ENCODE data around the gene PCDHA10. TPM values are rescaled to one million over a fixed set of nuclear protein-coding genes. Genes with fewer than 3 reads are reported as not detected.

Gene PCDHA10
- polyA plus RNA-seq, 1 of the 3 experiments (the other 2 are of a cell fraction): 0.02 TPM

DNA sequence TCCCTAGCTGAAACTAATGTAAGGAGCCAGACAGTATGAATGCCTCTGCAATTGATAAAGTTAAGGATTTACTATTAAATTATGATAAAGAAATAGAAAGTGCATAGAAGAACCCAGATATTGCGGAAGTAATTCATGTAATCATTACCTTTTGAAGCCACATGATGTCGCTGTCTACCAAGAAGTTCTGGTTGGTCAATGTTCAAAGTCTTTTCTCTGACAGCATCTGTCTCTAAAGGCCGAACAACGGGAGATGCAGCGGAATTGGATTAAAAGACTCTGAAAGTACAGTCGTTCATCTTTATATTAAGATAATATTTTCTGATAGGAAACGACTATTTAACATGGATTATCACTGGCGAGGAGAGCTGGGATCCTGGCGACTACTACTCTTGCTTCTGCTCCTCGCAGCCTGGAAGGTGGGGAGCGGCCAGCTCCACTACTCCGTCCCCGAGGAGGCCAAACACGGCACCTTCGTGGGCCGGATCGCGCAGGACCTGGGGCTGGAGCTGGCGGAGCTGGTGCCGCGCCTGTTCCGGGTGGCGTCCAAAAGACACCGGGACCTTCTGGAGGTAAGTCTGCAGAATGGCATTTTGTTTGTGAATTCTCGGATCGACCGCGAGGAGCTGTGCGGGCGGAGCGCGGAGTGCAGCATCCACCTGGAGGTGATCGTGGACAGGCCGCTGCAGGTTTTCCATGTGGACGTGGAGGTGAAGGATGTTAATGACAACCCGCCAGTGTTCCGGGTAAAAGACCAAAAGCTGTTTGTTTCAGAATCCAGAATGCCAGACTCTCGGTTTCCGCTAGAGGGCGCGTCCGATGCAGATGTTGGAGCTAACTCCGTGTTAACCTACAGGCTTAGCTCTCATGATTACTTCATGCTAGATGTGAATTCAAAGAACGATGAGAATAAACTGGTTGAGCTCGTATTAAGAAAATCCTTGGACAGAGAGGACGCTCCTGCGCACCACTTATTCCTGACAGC is 14.4 kb upstream of the PCDHA10 start, which contains the start of gene PCDHA8 (continued):
- TF ChIP-seq PBX3 (IDR thresholded peaks at IDR 0.05) (no peak), SMC3 (IDR thresholded peaks at IDR 0.05; ENCODE audit: low read depth, low read length) (peak; percentile 65), RCOR1 (IDR thresholded peaks at IDR 0.05; ENCODE audit: low read length) (peak; percentile 43; the same call in 1 of the 2 replicates), RAD21 (IDR thresholded peaks at IDR 0.05; ENCODE audit: low read length) (peak; percentile 92), FOSL2 (IDR thresholded peaks at IDR 0.05; ENCODE audit: borderline replicate concordance, low read depth) (no peak), TCF12 (IDR thresholded peaks at IDR 0.05) (no peak), ELF1 (IDR thresholded peaks at IDR 0.05) (peak; percentile 75), CHD2 (IDR thresholded peaks at IDR 0.05; ENCODE audit: low read length, partially characterized antibody) (peak; percentile 27), FOXJ3 (CRISPR knock-in tag; IDR thresholded peaks at IDR 0.05) (no peak), MEF2A (IDR thresholded peaks at IDR 0.05; ENCODE audit: borderline replicate concordance, low read depth) (no peak), JUND (IDR thresholded peaks at IDR 0.05) (no peak), MXI1 (IDR thresholded peaks at IDR 0.05; ENCODE audit: low read depth, low read length) (peak; percentile 65), TAF1 (IDR thresholded peaks at IDR 0.05; ENCODE audit: borderline replicate concordance, low read depth, low read length) (no peak), NFIC (IDR thresholded peaks at IDR 0.05; ENCODE audit: borderline replicate concordance) (no peak), EP300 (IDR thresholded peaks at IDR 0.05; ENCODE audit: borderline replicate concordance in 1 of 2, low read depth in 1 of 2, low read length in 1 of 2) (no peak)
- TF ChIP-seq, protein P1, sequence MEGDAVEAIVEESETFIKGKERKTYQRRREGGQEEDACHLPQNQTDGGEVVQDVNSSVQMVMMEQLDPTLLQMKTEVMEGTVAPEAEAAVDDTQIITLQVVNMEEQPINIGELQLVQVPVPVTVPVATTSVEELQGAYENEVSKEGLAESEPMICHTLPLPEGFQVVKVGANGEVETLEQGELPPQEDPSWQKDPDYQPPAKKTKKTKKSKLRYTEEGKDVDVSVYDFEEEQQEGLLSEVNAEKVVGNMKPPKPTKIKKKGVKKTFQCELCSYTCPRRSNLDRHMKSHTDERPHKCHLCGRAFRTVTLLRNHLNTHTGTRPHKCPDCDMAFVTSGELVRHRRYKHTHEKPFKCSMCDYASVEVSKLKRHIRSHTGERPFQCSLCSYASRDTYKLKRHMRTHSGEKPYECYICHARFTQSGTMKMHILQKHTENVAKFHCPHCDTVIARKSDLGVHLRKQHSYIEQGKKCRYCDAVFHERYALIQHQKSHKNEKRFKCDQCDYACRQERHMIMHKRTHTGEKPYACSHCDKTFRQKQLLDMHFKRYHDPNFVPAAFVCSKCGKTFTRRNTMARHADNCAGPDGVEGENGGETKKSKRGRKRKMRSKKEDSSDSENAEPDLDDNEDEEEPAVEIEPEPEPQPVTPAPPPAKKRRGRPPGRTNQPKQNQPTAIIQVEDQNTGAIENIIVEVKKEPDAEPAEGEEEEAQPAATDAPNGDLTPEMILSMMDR (IDR thresholded peaks at IDR 0.05): peak; percentile 87
- TF ChIP-seq, protein P2, sequence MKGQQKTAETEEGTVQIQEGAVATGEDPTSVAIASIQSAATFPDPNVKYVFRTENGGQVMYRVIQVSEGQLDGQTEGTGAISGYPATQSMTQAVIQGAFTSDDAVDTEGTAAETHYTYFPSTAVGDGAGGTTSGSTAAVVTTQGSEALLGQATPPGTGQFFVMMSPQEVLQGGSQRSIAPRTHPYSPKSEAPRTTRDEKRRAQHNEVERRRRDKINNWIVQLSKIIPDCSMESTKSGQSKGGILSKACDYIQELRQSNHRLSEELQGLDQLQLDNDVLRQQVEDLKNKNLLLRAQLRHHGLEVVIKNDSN (IDR thresholded peaks at IDR 0.05; ENCODE audit: borderline replicate concordance, low read depth): no peak
- TF ChIP-seq, protein P3, sequence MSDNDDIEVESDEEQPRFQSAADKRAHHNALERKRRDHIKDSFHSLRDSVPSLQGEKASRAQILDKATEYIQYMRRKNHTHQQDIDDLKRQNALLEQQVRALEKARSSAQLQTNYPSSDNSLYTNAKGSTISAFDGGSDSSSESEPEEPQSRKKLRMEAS (IDR thresholded peaks at IDR 0.05; ENCODE audit: low read depth): no peak
- TF ChIP-seq, protein P4, sequence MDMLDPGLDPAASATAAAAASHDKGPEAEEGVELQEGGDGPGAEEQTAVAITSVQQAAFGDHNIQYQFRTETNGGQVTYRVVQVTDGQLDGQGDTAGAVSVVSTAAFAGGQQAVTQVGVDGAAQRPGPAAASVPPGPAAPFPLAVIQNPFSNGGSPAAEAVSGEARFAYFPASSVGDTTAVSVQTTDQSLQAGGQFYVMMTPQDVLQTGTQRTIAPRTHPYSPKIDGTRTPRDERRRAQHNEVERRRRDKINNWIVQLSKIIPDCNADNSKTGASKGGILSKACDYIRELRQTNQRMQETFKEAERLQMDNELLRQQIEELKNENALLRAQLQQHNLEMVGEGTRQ (IDR thresholded peaks at IDR 0.05; ENCODE audit: borderline replicate concordance, low read depth, low read length): no peak

Measured in SK-N-SH (cell line).